NCI-H446 treated with DMSO at 0.1 percent for 48 hours (cell line): Measurements from ENCODE around the gene POLDIP3.
"Not testable (repeated sequence)": the region's sequence is repeated elsewhere in the genome, so short reads cannot be mapped to it uniquely, and the experiment has no call there.

Experiments used
- DNase-seq: peaks from one replicate; lab custom pipeline; 2025; lab: John Stamatoyannopoulos, UW

The POLDIP3 gene

GRCh38 chr22:42553475-42554361 lies 61.0 kb downstream of the POLDIP3 start, which contains the start of gene SERHL2:
Gene SERHL2, plus strand, starts transcription at chr22:42553956. Its CDS starts 65 bp downstream, at chr22:42554021.
- no peak for DNase-seq

- DNase-seq: not testable (repeated sequence)
Measured at GRCh38 chr22:42552294-42552647, 62.4 kb downstream of the POLDIP3 start.

DNA sequence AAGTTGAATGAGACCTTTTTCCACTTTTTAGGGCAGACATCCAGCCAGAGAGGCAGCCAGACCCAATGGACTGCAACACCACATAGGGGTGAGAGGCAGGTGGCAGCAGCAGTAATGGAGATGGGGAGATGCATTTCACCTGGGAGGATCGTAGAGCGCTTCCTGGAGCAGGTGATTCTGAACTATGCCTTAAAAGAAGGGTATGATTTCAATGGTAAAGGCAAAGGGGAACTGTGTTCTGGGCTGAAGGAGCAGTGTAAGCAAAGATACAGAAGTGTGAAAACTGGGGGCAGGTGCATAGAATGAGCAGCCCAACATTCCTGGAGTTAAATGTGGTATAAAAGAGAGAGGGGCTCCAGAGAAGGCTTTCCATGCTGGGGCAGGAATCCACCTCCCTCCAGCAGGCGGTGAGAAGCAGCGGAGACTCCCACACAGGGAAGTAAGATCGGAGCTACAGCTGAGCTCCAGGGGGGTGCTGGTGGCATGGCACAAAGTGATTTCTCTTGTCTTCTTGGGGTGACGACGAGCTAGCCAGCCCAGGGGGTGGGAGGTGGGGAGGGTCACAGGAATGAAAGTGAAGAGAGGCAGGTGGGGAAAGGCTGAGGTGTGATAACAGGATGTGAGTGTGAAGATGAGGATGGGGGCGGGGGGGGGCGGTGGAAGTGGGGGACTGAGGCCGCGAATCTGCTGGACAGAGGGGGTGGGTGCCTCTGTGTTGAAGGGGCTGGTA lies 65.2 kb downstream of the POLDIP3 start:
- no peak for DNase-seq

DNA sequence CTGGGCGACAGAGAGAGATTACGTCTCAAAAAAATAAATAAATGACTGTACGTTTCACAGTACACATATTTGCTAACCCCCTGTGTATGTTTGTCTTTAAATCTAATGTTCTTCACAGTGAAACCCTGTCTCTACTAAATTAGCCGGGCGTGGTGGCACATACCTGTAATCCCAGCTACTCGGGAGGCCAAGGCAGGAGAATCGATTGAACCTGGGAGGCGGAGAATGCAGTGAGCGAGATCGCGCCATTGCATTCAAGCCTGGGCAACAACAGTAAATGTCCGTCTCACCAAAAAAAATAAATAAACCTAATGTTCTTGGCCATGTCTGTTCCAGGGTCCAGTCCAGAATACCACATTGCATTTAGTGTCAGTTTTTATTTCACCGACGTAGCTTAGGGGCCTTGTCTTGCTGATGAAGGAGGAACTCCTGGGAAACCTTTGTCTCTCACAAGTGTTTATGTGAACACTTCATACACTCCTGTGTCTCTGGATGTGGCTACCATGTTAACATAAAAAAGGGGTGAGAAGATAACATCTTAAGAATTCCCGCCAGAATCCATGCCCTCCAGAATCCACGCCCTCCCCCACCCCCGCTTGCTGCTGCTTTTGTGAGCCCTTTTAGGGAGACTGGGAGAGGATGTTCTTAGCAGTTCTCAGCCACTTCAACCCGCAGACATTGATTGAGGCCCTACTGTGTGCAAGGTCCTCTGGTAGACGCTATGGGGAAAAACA lies 65.9 kb downstream of the POLDIP3 start:
- no peak for DNase-seq

- DNase-seq: not testable (repeated sequence)
Measured at GRCh38 chr22:42548126-42548525, 66.6 kb downstream of the POLDIP3 start.

- DNase-seq: no peak
Measured at GRCh38 chr22:42547562-42547961, 67.1 kb downstream of the POLDIP3 start.

DNA sequence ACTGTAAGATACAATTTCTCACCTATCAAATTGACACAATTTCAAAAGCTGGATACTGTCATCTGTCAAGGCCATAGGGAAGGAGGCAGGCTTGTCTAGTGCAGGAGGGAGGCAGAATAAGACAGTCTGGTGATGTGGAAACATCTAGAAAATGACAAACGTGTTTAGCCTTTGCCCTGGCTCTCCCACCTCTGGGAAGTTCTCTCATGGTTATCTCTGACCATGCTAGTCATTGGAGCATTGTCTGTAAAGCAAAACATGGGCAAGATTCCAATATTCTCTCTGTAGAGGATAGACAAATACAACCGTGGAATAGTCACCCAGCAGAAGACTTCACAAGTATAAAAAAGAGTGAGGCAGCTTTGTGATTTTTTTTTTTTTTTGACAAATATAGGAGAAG lies 70.0 kb downstream of the POLDIP3 start:
- DNase-seq: no peak

DNA sequence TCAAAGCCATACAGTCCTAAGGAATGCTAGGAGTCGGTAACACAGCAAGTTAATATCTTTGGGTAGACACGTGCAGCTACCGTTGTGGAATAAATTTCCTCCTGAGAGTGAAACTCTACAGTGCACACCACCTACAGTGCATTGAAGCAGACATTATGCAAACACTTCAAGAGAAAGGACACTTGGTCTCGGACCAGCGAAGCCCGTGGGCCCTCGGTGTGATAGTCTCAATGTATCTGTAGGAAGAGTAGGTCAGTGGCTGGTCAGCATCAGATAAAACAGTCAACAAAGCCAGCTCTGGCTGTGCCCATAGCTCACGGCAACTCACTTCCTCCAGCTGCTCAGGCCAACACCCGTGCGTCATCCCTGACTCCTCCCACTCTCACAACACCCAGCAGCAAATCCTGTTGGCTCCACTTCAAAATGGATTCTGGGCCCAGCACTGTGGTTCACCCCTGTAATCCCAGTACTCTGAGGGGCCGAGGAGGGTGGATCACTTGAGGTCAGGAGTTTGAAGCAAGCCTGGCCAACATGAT lies 75.4 kb downstream of the POLDIP3 start:
- DNase-seq: not testable (repeated sequence)

GRCh38 chr22:42537199-42537831 lies 77.4 kb downstream of the POLDIP3 start:
- not testable (repeated sequence) for DNase-seq

DNA sequence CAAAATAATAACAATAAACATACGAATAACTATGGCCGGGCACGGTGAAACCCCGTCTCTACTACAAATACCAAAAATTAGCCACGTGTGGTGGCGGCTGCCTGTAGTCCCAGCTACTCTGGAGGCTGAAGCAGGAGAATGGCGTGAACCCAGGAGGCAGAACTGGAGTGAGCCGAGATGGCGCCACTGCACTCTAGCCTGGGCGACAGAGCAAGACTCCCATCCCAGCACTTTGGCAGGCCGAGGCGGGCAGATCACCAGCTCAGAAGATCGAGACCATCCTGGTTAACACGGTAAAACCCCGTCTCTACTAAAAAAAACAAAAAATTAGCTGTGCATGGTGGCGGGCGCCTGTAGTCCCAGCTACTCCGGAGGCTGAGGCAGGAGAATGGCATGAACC lies 78.0 kb downstream of the POLDIP3 start:
- not testable (repeated sequence) for DNase-seq

GRCh38 chr22:42536166-42536565 lies 78.5 kb downstream of the POLDIP3 start:
- no peak for DNase-seq

GRCh38 chr22:42535082-42535731 lies 79.5 kb downstream of the POLDIP3 start:
- DNase-seq: not testable (repeated sequence)
